Kidney (tissue), 14 donors: ENCODE data around the gene RABEP2. TPM values are rescaled to one million over a fixed set of nuclear protein-coding genes. Genes with fewer than 3 reads are reported as not detected.

ENCODE experiments used
- DNase-seq, 5 donors: peaks; one replicate each; pipeline ENCODE4 v3.0.0-alpha.2; 2013 to 2020
- FAIRE-seq: peaks from 2 replicates; lab custom pipeline; 2012; peaks lifted over from hg19 to GRCh38; lab: Jason Lieb, UNC
- H3K27ac ChIP-seq, 2 donors: one replicate each; pipeline ENCODE4 v1.7.0; 2013; ENCODE audit warnings: low read depth in 2 of 2, low read length in 2 of 2, inconsistent platforms in 1 of 2
- H3K27me3 ChIP-seq: one replicate; pipeline ENCODE4 v1.7.1; 2013; ENCODE audit warnings: low read length, inconsistent platforms; ENCODE audit not compliant: control insufficient read depth, insufficient read depth
- H3K36me3 ChIP-seq, 3 donors: one replicate each; pipeline versions ENCODE4 v1.7.0 to v1.7.1; 2013; ENCODE audit warnings: low read length in 3 of 3, control low read depth in 1 of 3, inconsistent platforms in 1 of 3; ENCODE audit not compliant: insufficient read depth in 3 of 3, control insufficient read depth in 2 of 3
- H3K4me1 ChIP-seq, 3 donors: one replicate each; pipeline versions ENCODE4 v1.7.0 to v1.7.1; 2013; ENCODE audit warnings: low read length in 3 of 3, inconsistent platforms in 1 of 3, low read depth in 1 of 3; ENCODE audit not compliant: control insufficient read depth in 2 of 3, insufficient read depth in 2 of 3
- H3K4me3 ChIP-seq, 3 donors: one replicate each; pipeline versions ENCODE4 v1.7.0 to v1.8.1; 2013; ENCODE audit warnings: low read length in 3 of 3, control low read depth in 1 of 3, inconsistent platforms in 1 of 3
- H3K9ac ChIP-seq, 3 donors: one replicate each; pipeline versions ENCODE4 v1.7.0 to v1.7.1; 2013; ENCODE audit warnings: low read length in 3 of 3, control low read depth in 1 of 3, inconsistent platforms in 1 of 3
- H3K9me3 ChIP-seq, 3 donors: one replicate each; pipeline versions ENCODE4 v1.7.0 to v1.7.1; 2013; ENCODE audit warnings: low read length in 3 of 3, control low read depth in 1 of 3, inconsistent platforms in 1 of 3; ENCODE audit not compliant: control insufficient read depth in 2 of 3, insufficient read depth in 1 of 3
- CTCF ChIP-seq: IDR thresholded peaks from 3 replicates; pipeline ENCODE4 v1.5.1; 2012; ENCODE audit warnings: mild to moderate bottlenecking, moderate library complexity, borderline replicate concordance; ENCODE audit not compliant: insufficient read depth; ENCODE audit errors: extremely low read depth
- intact Hi-C: fragments of 100-400 bp; cut with DNase I; formaldehyde crosslinking; loops from one replicate; pipeline ENCODE4 v1.11.1; 2022
- polyA plus RNA-seq: library from polyadenylated mRNA; stranded (reverse); fragments of 350-450 nt; fragmentation: Illumina TruSeq; extraction: RNeasy Lipid Tissue Mini Kit (QIAGEN cat#74804); gene quantifications from one replicate; pipeline ENCODE4 v1.2.3, GENCODE V29; 2014; ENCODE audit warnings: low read depth, low replicate concordance; ENCODE audit not compliant: insufficient read depth
- total RNA-seq: library from RNA; stranded (reverse); fragmentation: NEBNext Ultra II Directional; extraction: Animal tissue kit (Norgen Biotek cat#: 25700); gene quantifications from one replicate; pipeline ENCODE4 v1.2.1, GENCODE V29; 2021
- donor health status: control.
- donor health status: control.
- donor health status: control.
- donor health status: control.
- donor health status: control.
- donor health status: DM: yes; HTN: yes; CAD: no.
- donor health status: Normal renal cell carcinoma (clear cell type).

The RABEP2 gene
- total and polyA plus RNA-seq, 2 donors from 2014 or later, result 21.0 to 30.1 TPM

GRCh38 chr16:28904363-28904762 lies 20.7 kb downstream of the RABEP2 start:
- no peak for TF ChIP-seq CTCF

GRCh38 chr16:28903344-28904042 lies 21.5 kb downstream of the RABEP2 start:
- Histone ChIP-seq H3K27ac (no peak overlapping the region), H3K4me3 (no peak overlapping the region), H3K9ac (no peak overlapping the region), H3K36me3 (peaks cover 0 to 4% (median 2%) of the 10 kb centered on the region in 3 donors), H3K9me3 (no peaks in the 10 kb centered on the region), H3K27me3 (no peaks in the 10 kb centered on the region), H3K4me1 (no peaks in the 10 kb centered on the region)
- intact Hi-C loops, result no loop called here
- FAIRE-seq, result no peak
- no peak for TF ChIP-seq CTCF
- DNase-seq, result no peak

More at GRCh38 chr16:28904363-28904762, 20.7 kb downstream of the RABEP2 start:
- Histone ChIP-seq H3K27me3 (no peaks in the 10 kb centered on the region), H3K9me3 (no peaks in the 10 kb centered on the region), H3K4me3 (no peak overlapping the region), H3K4me1 (no peaks in the 10 kb centered on the region), H3K27ac (no peak overlapping the region), H3K9ac (no peak overlapping the region), H3K36me3 (peaks cover 0 to 6% (median 2%) of the 10 kb centered on the region in 3 donors)
- DNase-seq (peak in 1 of 5 donors; percentile 79), FAIRE-seq (no peak)
- intact Hi-C loops, result no loop called here

GRCh38 chr16:28902909-28903308 lies 22.1 kb downstream of the RABEP2 start:
- intact Hi-C loops, result no loop called here
- peaks cover 0 to 2% (median 0%) of the 10 kb centered on the region in 3 donors for H3K36me3 ChIP-seq
- H3K9me3 ChIP-seq, result no peaks in the 10 kb centered on the region
- H3K9ac ChIP-seq, result no peak overlapping the region
- no peak overlapping the region for H3K4me3 ChIP-seq
- no peak for TF ChIP-seq CTCF
- H3K27me3 ChIP-seq, result no peaks in the 10 kb centered on the region
- DNase-seq (no peak), FAIRE-seq (no peak)
- no peak overlapping the region for H3K27ac ChIP-seq
- no peaks in the 10 kb centered on the region for H3K4me1 ChIP-seq
